HepG2 (cell line): Measurements from ENCODE around the gene HOXD8.

Experiments used
- CBX1 ChIP-seq: IDR thresholded peaks from one replicate; pipeline ENCODE4 v1.6.1; 2016; ENCODE audit warnings: antibody characterized with exemption, low read depth
- CTCF ChIP-seq: sonication (generic); formaldehyde crosslinking; IDR thresholded peaks from 2 replicates; pipeline ENCODE4 v1.5.0; 2020; ENCODE audit warnings: mild to moderate bottlenecking, missing genetic modification reagents, moderate library complexity
- FOSL1 ChIP-seq: sonication (generic); formaldehyde crosslinking; IDR thresholded peaks from 2 replicates; pipeline ENCODE4 v1.9.0; 2021; ENCODE audit warnings: missing genetic modification reagents, borderline replicate concordance
- HMG20A ChIP-seq: IDR thresholded peaks from 2 replicates; pipeline ENCODE4 v1.6.1; 2016; ENCODE audit warnings: borderline replicate concordance
- ISL2 ChIP-seq: sonication (generic); formaldehyde crosslinking; IDR thresholded peaks from 2 replicates; pipeline ENCODE4 v1.5.0; 2020; ENCODE audit warnings: missing genetic modification reagents
- SMAD3 ChIP-seq: sonication (generic); formaldehyde crosslinking; IDR thresholded peaks from 2 replicates; pipeline ENCODE4 v1.4.0; 2020; ENCODE audit warnings: missing genetic modification reagents
- STAT6 ChIP-seq: sonication (generic); formaldehyde crosslinking; IDR thresholded peaks from 2 replicates; pipeline ENCODE4 v1.4.0; 2020; ENCODE audit warnings: missing genetic modification reagents, mild to moderate bottlenecking, borderline replicate concordance
- ZNF207 ChIP-seq: fragments of 450-650 bp; IDR thresholded peaks from 2 replicates; pipeline ENCODE4 v1.6.1; 2016; ENCODE audit warnings: antibody characterized with exemption, borderline replicate concordance
- ZNF263 ChIP-seq: sonication (generic); formaldehyde crosslinking; IDR thresholded peaks from 2 replicates; pipeline ENCODE4 v1.4.0; 2020; ENCODE audit warnings: missing genetic modification reagents
- ZNF678 ChIP-seq: sonication (generic); formaldehyde crosslinking; IDR thresholded peaks from 2 replicates; pipeline ENCODE4 v1.4.0; 2020; ENCODE audit warnings: mild to moderate bottlenecking, missing genetic modification reagents
- ZNF878 ChIP-seq: sonication (generic); formaldehyde crosslinking; IDR thresholded peaks from 2 replicates; pipeline ENCODE4 v1.8.1; 2023; ENCODE audit warnings: mild to moderate bottlenecking, missing genetic modification reagents, moderate library complexity

GRCh38 chr2:176156807-176157498 is 27.4 kb downstream of the HOXD8 start, which contains the start of gene HOXD3:
- TF ChIP-seq CBX1, result no peak
- no peak for TF ChIP-seq ISL2 (CRISPR knock-in tag)
- TF ChIP-seq ZNF207, result no peak
- TF ChIP-seq ZNF263 (CRISPR knock-in tag), result no peak
- TF ChIP-seq CTCF (CRISPR knock-in tag), result no peak
- no peak for TF ChIP-seq ZNF878 (CRISPR knock-in tag)
- no peak for TF ChIP-seq ZNF678 (CRISPR knock-in tag)
- TF ChIP-seq HMG20A (CRISPR knock-in tag), result no peak
- TF ChIP-seq FOSL1, result no peak
- no peak for TF ChIP-seq SMAD3 (CRISPR knock-in tag)
- TF ChIP-seq STAT6 (CRISPR knock-in tag), result no peak
